CD4-positive, alpha-beta T cell treated with Interleukin-6 for 4 hours (primary cell): ENCODE measurements around the gene AKR1C3.

Experiments
- DNase-seq: peaks from one replicate; pipeline ENCODE4 v3.0.0-alpha.2; 2020; ENCODE audit warnings: mixed read lengths

AKR1C3 gene

DNA sequence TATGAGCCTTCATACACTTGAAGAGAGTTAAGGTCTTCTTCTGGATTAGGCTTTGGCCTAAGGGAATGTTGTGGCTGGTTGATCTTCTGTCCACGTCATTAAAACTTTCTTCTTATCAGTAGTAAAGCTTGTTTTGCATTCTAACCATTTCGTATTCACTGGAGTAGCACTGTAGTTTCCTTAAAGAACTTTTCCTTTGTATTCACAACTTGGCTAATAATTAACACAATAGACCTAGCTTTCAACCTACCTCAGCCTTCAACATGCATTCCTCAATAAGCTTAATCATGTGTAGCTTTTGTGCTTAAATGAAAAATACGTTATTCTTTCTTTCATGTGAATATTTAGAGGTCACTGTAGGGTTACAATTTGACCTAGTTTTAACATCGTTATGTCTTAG is 48.0 kb downstream of the AKR1C3 start:
- DNase-seq = no peak

DNA sequence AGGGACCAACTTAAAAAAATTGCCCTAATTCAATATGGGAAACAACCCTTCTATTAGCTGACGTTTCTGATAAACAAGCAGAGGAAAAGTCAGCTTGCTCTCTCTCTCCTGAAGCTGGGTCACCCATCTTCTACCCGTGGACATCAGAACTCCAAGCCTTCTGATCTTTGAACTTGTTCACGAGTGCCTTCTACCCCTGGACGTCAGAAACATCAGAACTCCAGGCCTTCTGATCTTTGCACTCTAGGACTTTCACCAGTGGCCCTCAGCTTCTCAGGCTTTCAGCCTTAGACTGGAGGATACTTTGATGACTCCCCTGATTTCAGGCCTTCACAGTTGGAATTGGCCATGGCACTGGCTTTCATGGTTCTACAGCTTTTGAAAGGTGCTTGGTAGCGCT is 48.9 kb downstream of the AKR1C3 start:
- no peak for DNase-seq

GRCh38 chr10:5146920-5147254 is 52.7 kb downstream of the AKR1C3 start:
- no peak for DNase-seq

- DNase-seq = no peak
These were observed 53.2 kb downstream of the AKR1C3 start for GRCh38 chr10:5147255-5147980.

DNA sequence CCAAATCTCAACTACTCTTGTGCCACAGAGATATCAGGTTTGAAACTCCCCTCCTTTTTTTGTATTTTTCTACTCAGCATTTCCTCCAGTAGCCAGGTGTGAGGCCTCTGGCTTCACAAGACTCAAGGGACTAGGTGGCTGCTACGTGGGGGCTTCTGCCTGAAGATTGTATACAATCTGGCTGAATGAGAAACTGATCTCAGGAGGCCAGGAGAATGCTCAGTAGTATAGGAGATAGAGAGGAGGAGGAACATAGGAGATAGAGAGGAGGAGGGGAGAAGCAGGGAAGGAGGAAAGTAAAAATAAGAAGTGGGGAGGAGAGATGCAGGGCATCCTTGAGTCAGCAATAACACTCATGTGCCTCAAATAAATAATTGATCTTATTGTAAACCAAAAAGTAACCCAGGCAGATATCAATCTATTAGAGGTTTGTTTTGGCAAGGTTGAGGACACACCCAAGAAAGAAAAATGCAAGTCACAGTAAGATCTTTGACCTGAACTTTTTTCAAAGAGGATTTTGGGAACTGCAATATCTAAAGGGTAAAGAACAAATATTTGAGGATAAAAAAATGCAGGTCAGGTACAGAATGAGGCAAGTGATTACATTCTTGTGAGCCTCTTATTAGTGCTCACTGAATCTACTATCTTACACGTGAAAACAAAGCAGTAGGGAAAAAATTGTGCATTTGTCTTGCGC is 53.9 kb downstream of the AKR1C3 start:
- no peak for DNase-seq

DNA sequence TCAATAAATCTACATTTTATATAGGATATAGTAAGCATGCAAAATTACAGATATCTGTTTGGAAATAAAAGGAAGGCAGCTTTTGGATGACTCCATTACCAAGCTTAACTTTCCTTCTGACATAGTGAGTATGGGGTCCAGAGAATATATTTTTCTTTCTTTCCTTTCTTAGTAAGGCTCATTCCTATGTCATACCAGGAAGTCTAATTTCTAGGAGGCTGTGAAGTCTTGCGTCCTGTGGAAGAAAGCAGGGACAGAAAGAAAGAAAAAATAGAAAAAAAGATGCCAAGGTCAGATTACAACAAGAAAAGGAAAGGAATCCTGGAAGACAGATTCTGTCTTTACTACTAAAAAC is 54.4 kb downstream of the AKR1C3 start:
- no peak for DNase-seq

- DNase-seq = no peak
These were observed 56.9 kb downstream of the AKR1C3 start for GRCh38 chr10:5151076-5151475.

DNA sequence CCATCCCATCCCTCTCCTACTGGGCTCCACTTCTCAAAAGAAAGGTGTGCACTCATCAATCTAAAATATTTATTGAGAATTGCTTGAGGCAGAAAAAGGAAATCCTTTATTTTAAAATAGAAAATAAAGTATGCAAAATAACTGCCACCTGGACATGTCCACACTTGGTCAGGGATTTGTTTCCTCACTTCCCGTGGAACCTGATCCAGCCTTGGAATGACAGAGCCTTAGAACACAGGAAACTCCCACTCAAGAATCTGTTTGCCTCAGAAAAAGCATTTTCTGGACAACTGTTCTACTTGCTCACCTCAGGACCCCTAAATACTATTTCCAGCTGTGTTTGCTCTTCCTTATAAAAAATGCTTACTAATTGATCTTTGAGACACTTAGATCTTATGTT is 61.7 kb downstream of the AKR1C3 start:
- no peak for DNase-seq
